IPS-NIHi7 (cell line): Measurements from ENCODE around the gene STAT5A.
"Not testable (repeated sequence)": the region's sequence is repeated elsewhere in the genome, so short reads cannot be mapped to it uniquely, and the experiment has no call there.

Experiments
- DNase-seq: peaks from one replicate; pipeline ENCODE4 v3.0.0; 2012; ENCODE audit warnings: mixed read lengths; ENCODE audit errors: extremely low spot score

STAT5A gene

GRCh38 chr17:42285346-42286050 lies 2.8 kb upstream of the STAT5A start:
- no peak for DNase-seq

GRCh38 chr17:42286411-42287221 lies 1.7 kb upstream of the STAT5A start:
- no peak for DNase-seq

- no peak for DNase-seq
Measured at GRCh38 chr17:42287305-42287976, 857 bp upstream of the STAT5A start.

- DNase-seq, result peak; percentile 53
Measured at GRCh38 chr17:42288803-42289610, 709 bp downstream of the STAT5A start.

GRCh38 chr17:42289611-42290181 lies 1.4 kb downstream of the STAT5A start:
- no peak for DNase-seq

- DNase-seq, result no peak
Measured at GRCh38 chr17:42290577-42290976, 2.3 kb downstream of the STAT5A start.

GRCh38 chr17:42291129-42291528 lies 2.8 kb downstream of the STAT5A start:
- no peak for DNase-seq

GRCh38 chr17:42294469-42295398 lies 6.4 kb downstream of the STAT5A start:
- DNase-seq, result no peak

- no peak for DNase-seq
Measured at GRCh38 chr17:42296012-42296411, 7.7 kb downstream of the STAT5A start.

GRCh38 chr17:42297775-42298174 lies 9.5 kb downstream of the STAT5A start:
- DNase-seq, result not testable (repeated sequence)

- not testable (repeated sequence) for DNase-seq
Measured at GRCh38 chr17:42299361-42299760, 11.1 kb downstream of the STAT5A start.

GRCh38 chr17:42299913-42300312 lies 11.6 kb downstream of the STAT5A start:
- DNase-seq, result not testable (repeated sequence)

- DNase-seq, result no peak
Measured at GRCh38 chr17:42301022-42301421, 12.7 kb downstream of the STAT5A start.

- no peak for DNase-seq
Measured at GRCh38 chr17:42303694-42304093, 15.4 kb downstream of the STAT5A start.

GRCh38 chr17:42304187-42305030 lies 16.1 kb downstream of the STAT5A start:
- no peak for DNase-seq

- DNase-seq, result not testable (repeated sequence)
Measured at GRCh38 chr17:42305031-42305330, 16.7 kb downstream of the STAT5A start.

GRCh38 chr17:42305543-42306384 lies 17.5 kb downstream of the STAT5A start:
- no peak for DNase-seq

GRCh38 chr17:42306385-42306667 lies 18.0 kb downstream of the STAT5A start:
- DNase-seq, result no peak
